ELR (cell line): ENCODE results near the gene MAPK6.
A peak's percentile ranks its signal among the peaks of the same experiment; 100 is the strongest.
"Not testable (repeated sequence)": the region's sequence is repeated elsewhere in the genome, so short reads cannot be mapped to it uniquely, and the experiment has no call there.

Source experiments
- DNase-seq: peaks from one replicate; pipeline ENCODE4 v3.0.0-alpha.2; 2015; ENCODE audit warnings: low read depth

MAPK6 gene

DNA sequence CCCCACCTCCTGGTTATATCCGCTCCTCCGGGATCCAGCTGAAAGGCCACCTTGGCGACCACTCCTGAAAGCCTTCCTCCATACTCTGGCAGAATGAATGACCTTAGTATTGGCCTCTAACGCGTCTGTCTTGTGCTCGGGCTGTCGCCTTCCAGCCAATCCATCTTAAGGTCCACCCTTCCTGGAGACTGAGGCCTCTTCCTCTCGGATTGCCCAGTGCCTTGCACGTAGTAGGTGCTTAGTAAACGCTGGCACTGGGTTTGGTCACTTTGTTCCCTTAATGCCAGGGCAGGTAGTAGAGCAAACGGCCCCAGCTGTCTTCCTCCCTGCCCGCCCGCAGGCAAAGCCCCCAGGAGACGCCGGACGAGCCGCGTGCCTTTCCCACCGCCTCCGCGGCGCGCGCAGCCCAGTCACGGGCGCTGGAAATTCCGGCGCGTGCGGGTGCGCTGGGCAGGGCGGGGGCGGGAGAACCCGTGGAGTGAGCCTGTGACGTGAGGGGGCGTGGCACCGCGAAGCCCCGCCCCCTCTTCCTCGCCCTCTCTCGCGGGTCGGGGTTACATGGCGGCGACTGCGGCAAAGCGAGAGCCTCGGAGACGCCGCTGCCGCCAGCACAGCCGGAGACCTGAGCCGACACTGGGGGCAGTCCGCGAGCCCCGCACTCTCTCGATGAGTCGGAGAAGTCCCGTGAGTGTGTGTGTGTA lies at the start of gene MAPK6:
MAPK6 (plus strand) TSS at position 527 of the 701 bp plus-strand sequence. CDS start 27,242 bp downstream, outside the sequence.
- peak; percentile 92 for DNase-seq

GRCh38 chr15:51969728-51970127 lies 49.3 kb upstream of the MAPK6 start:
- DNase-seq: peak; percentile 37

GRCh38 chr15:51970132-51970817 lies 48.7 kb upstream of the MAPK6 start:
- no peak for DNase-seq

DNA sequence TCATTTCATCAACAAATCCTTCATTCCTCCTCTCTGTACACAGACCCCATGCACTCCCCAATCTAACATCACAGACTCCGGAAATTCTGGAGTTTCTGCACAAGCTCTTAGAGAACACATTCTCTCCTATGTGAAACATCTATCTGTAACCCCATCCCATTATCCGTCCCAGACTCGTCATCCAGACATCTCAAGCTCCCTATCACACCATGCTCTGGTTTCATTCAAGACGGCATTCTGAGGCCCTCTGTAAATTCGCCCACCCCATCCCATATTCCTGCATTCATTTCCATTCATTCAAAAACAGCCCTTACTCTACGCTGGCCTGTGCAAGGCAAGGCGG lies 48.0 kb upstream of the MAPK6 start:
- DNase-seq: no peak

- peak; percentile 99 for DNase-seq
Measured at GRCh38 chr15:51971375-51972133, 47.5 kb upstream of the MAPK6 start, which contains the start of gene LEO1. Gene LEO1, minus strand, starts transcription at chr15:51971778. Its CDS starts 33 bp downstream, at chr15:51971745.

- DNase-seq: no peak
Measured at GRCh38 chr15:51973220-51973619, 45.8 kb upstream of the MAPK6 start.

DNA sequence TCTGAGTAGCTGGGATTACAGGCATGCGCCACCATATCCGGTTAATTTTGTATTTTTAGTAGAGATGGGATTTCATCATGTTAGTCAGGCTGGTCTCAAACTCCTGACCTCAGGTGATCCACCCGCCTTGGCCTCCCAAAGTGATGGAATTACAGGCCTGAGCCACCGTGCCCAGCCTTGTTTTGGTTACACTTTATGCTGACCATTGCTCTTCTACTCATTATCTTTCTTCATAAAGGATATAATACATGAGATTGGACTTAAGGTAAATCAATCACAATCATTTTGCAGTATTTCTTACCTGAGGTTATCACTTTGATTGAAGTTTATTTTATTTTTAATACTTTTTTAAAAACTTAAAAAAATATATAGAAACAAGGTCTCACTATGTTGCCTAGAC lies 45.2 kb upstream of the MAPK6 start:
- no peak for DNase-seq

GRCh38 chr15:51982013-51982769 lies 36.8 kb upstream of the MAPK6 start:
- peak; percentile 90 for DNase-seq

GRCh38 chr15:51982770-51983103 lies 36.3 kb upstream of the MAPK6 start:
- no peak for DNase-seq

DNA sequence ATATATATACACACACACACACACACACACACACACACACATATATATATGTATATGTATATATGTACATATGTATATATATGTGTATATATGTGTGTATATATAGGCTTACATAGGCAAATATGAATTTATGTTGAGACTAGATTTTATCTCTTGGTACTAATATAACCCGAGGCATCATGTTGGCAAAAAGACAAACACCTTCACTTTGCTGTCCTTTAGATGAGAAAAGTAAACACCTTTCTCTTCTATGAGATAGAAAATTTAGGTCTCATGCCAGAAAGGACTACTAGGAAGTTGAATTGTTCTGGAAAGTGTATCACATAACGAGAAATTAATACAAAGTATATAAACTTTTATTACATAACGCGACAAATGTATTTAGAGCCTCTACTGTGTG lies 27.9 kb upstream of the MAPK6 start:
- DNase-seq: no peak

GRCh38 chr15:51992953-51993352 lies 26.1 kb upstream of the MAPK6 start:
- DNase-seq: peak; percentile 47

GRCh38 chr15:52002351-52002750 lies 16.7 kb upstream of the MAPK6 start:
- DNase-seq: no peak

DNA sequence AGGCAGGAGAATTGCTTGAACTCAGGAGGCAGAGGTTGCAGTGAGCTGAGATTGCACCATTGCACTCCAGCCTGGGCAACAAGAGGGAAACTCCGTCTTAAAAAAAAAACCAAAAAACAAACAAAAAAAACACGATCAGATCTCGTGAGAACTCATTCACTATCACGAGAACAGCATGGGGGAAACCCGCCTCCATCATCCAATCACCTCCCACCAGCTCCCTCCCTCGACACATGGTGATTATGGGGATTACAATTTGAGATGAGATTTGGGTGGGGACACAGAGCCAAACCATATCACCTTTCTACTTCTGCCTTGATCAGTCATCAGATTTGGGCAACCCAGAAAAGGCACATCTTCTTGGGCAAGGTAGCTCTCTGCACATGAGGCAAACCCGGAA lies 15.9 kb upstream of the MAPK6 start:
- not testable (repeated sequence) for DNase-seq

- no peak for DNase-seq
Measured at GRCh38 chr15:52003710-52004109, 15.3 kb upstream of the MAPK6 start.

DNA sequence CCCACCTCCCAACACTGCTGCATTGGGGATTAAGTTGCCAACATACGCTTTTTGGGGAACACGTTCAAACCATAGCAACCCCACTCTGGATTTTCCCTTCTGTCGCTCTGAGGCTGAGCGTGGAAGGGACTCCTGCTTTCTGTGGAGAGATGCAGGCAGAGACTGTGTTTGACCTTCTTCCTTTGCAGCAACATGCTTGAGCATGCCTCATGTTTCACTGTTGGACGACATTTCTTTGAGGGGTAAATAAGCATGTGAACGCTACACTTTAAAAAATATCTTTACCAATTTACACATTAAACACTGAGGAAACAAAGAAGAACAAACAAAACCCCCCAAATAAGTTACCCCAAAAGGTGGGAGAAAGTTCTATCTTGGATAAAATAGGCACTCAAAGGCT lies 14.2 kb upstream of the MAPK6 start:
- no peak for DNase-seq

DNA sequence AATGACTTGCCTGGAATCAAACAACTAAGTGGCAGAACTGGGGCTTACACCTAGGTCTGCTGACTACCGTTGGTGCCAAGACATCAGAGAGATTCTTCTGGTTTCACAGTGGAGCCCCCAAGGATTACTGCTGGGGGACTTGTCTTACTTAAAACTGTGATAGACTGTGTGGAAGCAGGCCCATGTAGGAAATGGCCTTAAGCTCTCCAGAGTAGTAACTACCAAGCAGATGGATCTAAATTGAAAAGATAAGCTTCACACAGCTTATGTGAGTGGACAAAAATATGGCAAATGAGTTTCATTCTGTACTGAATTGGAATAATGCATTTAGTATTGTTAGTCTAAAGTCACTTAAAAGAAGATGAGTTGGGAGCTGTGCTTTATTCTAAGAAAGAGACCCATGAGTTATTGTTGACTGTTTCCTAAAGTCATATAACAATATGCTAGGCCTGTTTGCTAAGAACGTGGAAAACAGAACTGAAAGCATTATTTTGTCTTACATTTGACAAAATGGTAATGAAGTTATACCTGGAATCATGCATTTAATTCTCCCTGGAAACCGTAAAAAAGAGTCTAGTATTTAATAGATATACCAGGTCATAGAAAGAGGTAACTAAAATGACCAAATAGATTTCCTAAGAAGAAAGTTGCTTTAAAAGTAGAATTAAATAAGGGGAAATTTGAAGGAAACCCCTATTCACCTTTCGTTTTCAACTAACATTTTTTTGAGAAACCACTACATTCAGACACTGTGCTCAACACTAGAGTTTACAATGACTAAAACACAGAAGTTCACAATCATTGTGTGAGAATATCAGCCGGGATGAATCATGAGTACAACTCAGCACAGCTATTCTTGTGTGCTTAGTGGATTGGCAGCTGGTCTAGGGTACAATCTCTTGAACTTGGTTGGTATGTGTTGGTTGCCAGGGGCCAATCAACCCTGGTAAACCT lies 13.0 kb upstream of the MAPK6 start:
- peak; percentile 74 for DNase-seq

DNA sequence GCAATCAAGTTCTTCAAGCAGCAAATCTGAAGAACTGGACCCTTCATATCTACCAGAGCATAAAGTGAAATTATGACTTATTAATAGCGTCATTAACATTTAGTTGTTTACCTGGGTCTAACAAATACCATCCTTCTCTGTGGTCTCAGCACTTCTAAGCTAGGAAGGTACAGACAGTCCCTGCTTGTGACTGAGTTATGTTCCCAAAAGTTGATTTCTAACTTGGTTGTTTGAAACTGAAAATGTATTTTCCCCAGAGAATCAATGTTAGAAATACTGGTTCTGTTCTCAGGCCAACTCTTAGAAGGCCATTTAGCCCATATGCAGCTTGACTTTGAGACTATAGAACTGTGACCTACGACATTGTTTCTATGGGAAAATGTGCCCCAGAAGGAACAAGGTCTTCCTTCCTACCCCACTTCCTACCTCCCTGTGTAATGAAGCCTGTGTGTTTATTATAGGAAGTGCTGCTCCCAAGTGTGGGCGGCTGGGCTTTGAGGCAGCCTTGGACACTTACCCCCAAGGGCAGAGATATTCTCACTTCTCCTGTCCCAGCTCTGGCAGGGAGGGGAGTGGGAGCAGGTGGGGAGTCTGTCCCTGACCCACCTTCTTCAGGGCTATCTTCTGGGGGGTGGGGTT lies 12.2 kb upstream of the MAPK6 start:
- no peak for DNase-seq

DNA sequence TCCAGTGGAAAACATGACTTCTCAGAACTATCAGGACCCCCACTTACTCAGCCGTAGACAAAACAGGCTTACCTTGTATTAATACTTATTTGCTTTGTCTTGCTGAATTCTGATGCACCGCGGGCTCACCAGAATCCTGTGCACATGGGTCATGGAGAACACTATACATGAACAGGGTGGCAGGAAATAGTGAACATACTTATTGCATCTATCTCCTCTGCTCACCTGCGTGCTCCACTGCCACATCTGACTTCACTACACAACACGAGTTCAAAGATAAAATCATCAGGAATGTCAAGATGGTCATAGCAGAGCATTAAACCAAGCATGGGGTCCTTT lies 10.7 kb upstream of the MAPK6 start:
- no peak for DNase-seq

DNA sequence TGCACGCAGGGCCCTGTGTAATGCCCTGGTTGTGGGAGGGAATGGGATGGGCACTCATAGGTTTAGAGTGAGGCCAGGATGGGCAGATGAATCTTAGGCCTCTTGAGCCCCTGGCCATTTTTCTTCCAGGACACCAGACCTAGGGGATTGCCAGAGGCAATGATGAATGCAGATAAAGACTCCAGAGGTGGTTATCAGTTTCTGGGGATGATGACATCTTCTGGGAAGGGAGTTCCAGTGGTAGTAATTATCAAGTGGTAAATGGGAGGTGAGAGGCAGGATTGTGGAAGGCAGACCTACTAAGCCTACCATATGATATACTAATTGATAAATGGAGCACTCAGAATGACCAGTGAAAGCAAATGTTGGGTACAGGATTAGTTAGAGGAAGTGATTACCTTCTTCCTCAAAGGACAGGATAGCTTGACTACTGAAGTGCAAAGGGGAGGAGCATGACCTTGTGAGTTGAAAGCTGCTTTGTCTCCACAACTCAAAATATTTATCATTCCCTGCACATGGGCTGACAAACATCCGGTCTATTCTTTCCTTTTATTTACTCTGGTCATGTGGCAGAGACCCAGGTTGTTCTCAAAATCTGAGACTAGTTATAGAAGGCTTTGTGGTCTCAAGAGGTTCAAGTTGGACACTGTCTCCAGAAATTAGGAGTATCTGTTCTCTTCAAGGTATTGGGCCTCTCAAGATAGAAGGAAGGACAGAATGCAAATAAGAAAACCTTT lies 10.2 kb upstream of the MAPK6 start:
- no peak for DNase-seq
